Measurements from ENCODE around the gene TRDMT1.

Gene TRDMT1

GRCh38 chr10:17200912-17201793 lies at the start of gene TRDMT1:
Gene TRDMT1, minus strand, starts transcription at chr10:17201672. Its CDS starts 38 bp downstream, at chr10:17201634.
- H3K36me3 ChIP-seq (ENCODE audit: insufficient read depth, low read depth, low read length), result no peaks in the 10 kb centered on the region
- peak within 1 kb of the TSS; percentile 88 for H3K9ac ChIP-seq (ENCODE audit: low read depth, low read length)
- no peaks in the 10 kb centered on the region for H3K27me3 ChIP-seq (ENCODE audit: insufficient read depth, low read length)
- H3K4me3 ChIP-seq (ENCODE audit: low read length), result peak within 1 kb of the TSS; percentile 91
- H3K9me3 ChIP-seq (ENCODE audit: insufficient read depth, low read depth, low read length), result no peaks in the 10 kb centered on the region
- H3K4me1 ChIP-seq (ENCODE audit: insufficient read depth, low read length), result peaks cover 41% of the 10 kb centered on the region
- H3K27ac ChIP-seq (ENCODE audit: low read length), result peak within 1 kb of the TSS; percentile 80

GRCh38 chr10:17250736-17251135 lies 49.3 kb upstream of the TRDMT1 start:
- Histone ChIP-seq H3K9ac (ENCODE audit: low read depth, low read length) (no peak overlapping the region), H3K27me3 (ENCODE audit: insufficient read depth, low read length) (no peaks in the 10 kb centered on the region), H3K9me3 (ENCODE audit: insufficient read depth, low read depth, low read length) (peaks cover 13% of the 10 kb centered on the region), H3K4me1 (ENCODE audit: insufficient read depth, low read length) (no peaks in the 10 kb centered on the region), H3K27ac (ENCODE audit: low read length) (no peak overlapping the region), H3K4me3 (ENCODE audit: low read length) (no peak overlapping the region), H3K36me3 (ENCODE audit: insufficient read depth, low read depth, low read length) (no peaks in the 10 kb centered on the region)

GRCh38 chr10:17249820-17250219 lies 48.3 kb upstream of the TRDMT1 start:
- Histone ChIP-seq H3K9me3 (ENCODE audit: insufficient read depth, low read depth, low read length) (peaks cover 13% of the 10 kb centered on the region), H3K4me3 (ENCODE audit: low read length) (no peak overlapping the region), H3K27me3 (ENCODE audit: insufficient read depth, low read length) (no peaks in the 10 kb centered on the region), H3K9ac (ENCODE audit: low read depth, low read length) (no peak overlapping the region), H3K36me3 (ENCODE audit: insufficient read depth, low read depth, low read length) (no peaks in the 10 kb centered on the region), H3K27ac (ENCODE audit: low read length) (no peak overlapping the region), H3K4me1 (ENCODE audit: insufficient read depth, low read length) (no peaks in the 10 kb centered on the region)

- peaks cover 13% of the 10 kb centered on the region for H3K9me3 ChIP-seq (ENCODE audit: insufficient read depth, low read depth, low read length)
- no peak overlapping the region for H3K27ac ChIP-seq (ENCODE audit: low read length)
- no peaks in the 10 kb centered on the region for H3K4me1 ChIP-seq (ENCODE audit: insufficient read depth, low read length)
- no peak overlapping the region for H3K9ac ChIP-seq (ENCODE audit: low read depth, low read length)
- no peaks in the 10 kb centered on the region for H3K36me3 ChIP-seq (ENCODE audit: insufficient read depth, low read depth, low read length)
- H3K27me3 ChIP-seq (ENCODE audit: insufficient read depth, low read length), result no peaks in the 10 kb centered on the region
- H3K4me3 ChIP-seq (ENCODE audit: low read length), result no peak overlapping the region
Observed at GRCh38 chr10:17248964-17249363, 47.5 kb upstream of the TRDMT1 start.

- Histone ChIP-seq H3K9ac (ENCODE audit: low read depth, low read length) (no peak overlapping the region), H3K36me3 (ENCODE audit: insufficient read depth, low read depth, low read length) (no peaks in the 10 kb centered on the region), H3K27ac (ENCODE audit: low read length) (no peak overlapping the region), H3K4me3 (ENCODE audit: low read length) (no peak overlapping the region), H3K27me3 (ENCODE audit: insufficient read depth, low read length) (no peaks in the 10 kb centered on the region), H3K4me1 (ENCODE audit: insufficient read depth, low read length) (no peaks in the 10 kb centered on the region), H3K9me3 (ENCODE audit: insufficient read depth, low read depth, low read length) (peaks cover 13% of the 10 kb centered on the region)
Observed at GRCh38 chr10:17247210-17247609, 45.7 kb upstream of the TRDMT1 start.

GRCh38 chr10:17244700-17245365 lies 43.4 kb upstream of the TRDMT1 start:
- Histone ChIP-seq H3K36me3 (ENCODE audit: insufficient read depth, low read depth, low read length) (no peaks in the 10 kb centered on the region), H3K4me1 (ENCODE audit: insufficient read depth, low read length) (no peaks in the 10 kb centered on the region), H3K9me3 (ENCODE audit: insufficient read depth, low read depth, low read length) (peaks cover 13% of the 10 kb centered on the region), H3K9ac (ENCODE audit: low read depth, low read length) (no peak overlapping the region), H3K27ac (ENCODE audit: low read length) (no peak overlapping the region), H3K27me3 (ENCODE audit: insufficient read depth, low read length) (no peaks in the 10 kb centered on the region), H3K4me3 (ENCODE audit: low read length) (no peak overlapping the region)

- H3K36me3 ChIP-seq (ENCODE audit: insufficient read depth, low read depth, low read length), result peaks cover 14% of the 10 kb centered on the region
- no peak overlapping the region for H3K27ac ChIP-seq (ENCODE audit: low read length)
- no peaks in the 10 kb centered on the region for H3K27me3 ChIP-seq (ENCODE audit: insufficient read depth, low read length)
- no peaks in the 10 kb centered on the region for H3K9me3 ChIP-seq (ENCODE audit: insufficient read depth, low read depth, low read length)
- H3K4me1 ChIP-seq (ENCODE audit: insufficient read depth, low read length), result no peaks in the 10 kb centered on the region
- no peak overlapping the region for H3K9ac ChIP-seq (ENCODE audit: low read depth, low read length)
- no peak overlapping the region for H3K4me3 ChIP-seq (ENCODE audit: low read length)
Observed at GRCh38 chr10:17241611-17242333, 40.3 kb upstream of the TRDMT1 start.

- Histone ChIP-seq H3K27me3 (ENCODE audit: insufficient read depth, low read length) (no peaks in the 10 kb centered on the region), H3K4me1 (ENCODE audit: insufficient read depth, low read length) (no peaks in the 10 kb centered on the region), H3K4me3 (ENCODE audit: low read length) (no peak overlapping the region), H3K27ac (ENCODE audit: low read length) (no peak overlapping the region), H3K9ac (ENCODE audit: low read depth, low read length) (no peak overlapping the region), H3K36me3 (ENCODE audit: insufficient read depth, low read depth, low read length) (peaks cover 25% of the 10 kb centered on the region), H3K9me3 (ENCODE audit: insufficient read depth, low read depth, low read length) (no peaks in the 10 kb centered on the region)
Observed at GRCh38 chr10:17240616-17241015, 39.1 kb upstream of the TRDMT1 start.

GRCh38 chr10:17240096-17240495 lies 38.6 kb upstream of the TRDMT1 start:
- H3K4me1 ChIP-seq (ENCODE audit: insufficient read depth, low read length), result no peaks in the 10 kb centered on the region
- H3K4me3 ChIP-seq (ENCODE audit: low read length), result no peak overlapping the region
- peaks cover 30% of the 10 kb centered on the region for H3K36me3 ChIP-seq (ENCODE audit: insufficient read depth, low read depth, low read length)
- H3K9ac ChIP-seq (ENCODE audit: low read depth, low read length), result no peak overlapping the region
- no peaks in the 10 kb centered on the region for H3K9me3 ChIP-seq (ENCODE audit: insufficient read depth, low read depth, low read length)
- no peaks in the 10 kb centered on the region for H3K27me3 ChIP-seq (ENCODE audit: insufficient read depth, low read length)
- H3K27ac ChIP-seq (ENCODE audit: low read length), result no peak overlapping the region

- Histone ChIP-seq H3K27me3 (ENCODE audit: insufficient read depth, low read length) (no peaks in the 10 kb centered on the region), H3K27ac (ENCODE audit: low read length) (no peak overlapping the region), H3K4me3 (ENCODE audit: low read length) (no peak overlapping the region), H3K4me1 (ENCODE audit: insufficient read depth, low read length) (no peaks in the 10 kb centered on the region), H3K9me3 (ENCODE audit: insufficient read depth, low read depth, low read length) (no peaks in the 10 kb centered on the region), H3K9ac (ENCODE audit: low read depth, low read length) (no peak overlapping the region), H3K36me3 (ENCODE audit: insufficient read depth, low read depth, low read length) (peaks cover 36% of the 10 kb centered on the region)
Observed at GRCh38 chr10:17239345-17240085, 38.0 kb upstream of the TRDMT1 start.
